Measurements from ENCODE around the gene FBLN2. TPM values are rescaled to one million over a fixed set of nuclear protein-coding genes. Genes with fewer than 3 reads are reported as not detected.

Gene FBLN2
- total and polyA plus RNA-seq, 2 of the 4 experiments (the other 2 are of a cell fraction): 11.8 to 60.8 TPM

DNA sequence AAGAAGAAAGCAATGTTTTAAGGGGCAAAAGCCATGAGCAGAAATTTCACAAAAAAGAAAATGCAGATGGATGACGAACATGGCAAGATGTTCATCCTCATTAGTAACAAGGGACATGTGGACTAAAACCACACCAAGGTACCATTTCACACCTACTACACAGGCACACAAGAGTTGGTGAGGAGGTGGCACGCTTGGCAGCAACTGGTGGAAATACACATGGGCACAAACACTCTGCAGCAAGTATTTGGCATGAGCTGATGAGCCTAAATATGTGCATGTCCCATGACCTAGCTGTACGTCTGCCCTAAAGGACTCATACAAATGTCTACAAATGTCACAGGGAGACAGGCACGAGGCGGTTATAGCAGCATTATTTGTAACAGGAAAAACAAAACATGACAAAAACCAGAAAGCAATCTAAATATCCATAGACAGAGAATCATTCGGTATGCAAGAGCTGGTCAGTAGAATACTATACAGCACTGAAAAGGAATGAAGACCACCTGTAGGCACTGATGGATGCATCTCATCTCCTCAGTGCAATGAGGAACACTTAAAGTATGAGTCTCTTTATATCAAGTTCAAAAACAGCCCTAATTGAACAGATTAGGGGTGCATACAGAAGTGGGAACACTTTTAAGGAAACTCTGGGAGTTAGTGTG is 11.5 kb upstream of the FBLN2 start:
- intact Hi-C loops (cut with micrococcal nuclease): no loop called here
- peak overlapping the region; percentile 96 for H4K91ac ChIP-seq (ENCODE audit: insufficient read depth, low read depth, low read length)
- peak overlapping the region; percentile 61 for H3K14ac ChIP-seq (replicated peaks; ENCODE audit: low read depth, low read length)
- H2AK5ac ChIP-seq (ENCODE audit: low read depth, low read length): peak overlapping the region; percentile 99
- ChIA-PET POLR2A (ENCODE audit: unreplicated experiment) (no interaction called here), CTCF (no interaction called here)
- TF ChIP-seq, protein P1, sequence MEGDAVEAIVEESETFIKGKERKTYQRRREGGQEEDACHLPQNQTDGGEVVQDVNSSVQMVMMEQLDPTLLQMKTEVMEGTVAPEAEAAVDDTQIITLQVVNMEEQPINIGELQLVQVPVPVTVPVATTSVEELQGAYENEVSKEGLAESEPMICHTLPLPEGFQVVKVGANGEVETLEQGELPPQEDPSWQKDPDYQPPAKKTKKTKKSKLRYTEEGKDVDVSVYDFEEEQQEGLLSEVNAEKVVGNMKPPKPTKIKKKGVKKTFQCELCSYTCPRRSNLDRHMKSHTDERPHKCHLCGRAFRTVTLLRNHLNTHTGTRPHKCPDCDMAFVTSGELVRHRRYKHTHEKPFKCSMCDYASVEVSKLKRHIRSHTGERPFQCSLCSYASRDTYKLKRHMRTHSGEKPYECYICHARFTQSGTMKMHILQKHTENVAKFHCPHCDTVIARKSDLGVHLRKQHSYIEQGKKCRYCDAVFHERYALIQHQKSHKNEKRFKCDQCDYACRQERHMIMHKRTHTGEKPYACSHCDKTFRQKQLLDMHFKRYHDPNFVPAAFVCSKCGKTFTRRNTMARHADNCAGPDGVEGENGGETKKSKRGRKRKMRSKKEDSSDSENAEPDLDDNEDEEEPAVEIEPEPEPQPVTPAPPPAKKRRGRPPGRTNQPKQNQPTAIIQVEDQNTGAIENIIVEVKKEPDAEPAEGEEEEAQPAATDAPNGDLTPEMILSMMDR (conservative IDR thresholded peaks at IDR 0.05; ENCODE audit: low read depth, low read length): no peak
- TF ChIP-seq, protein P2, sequence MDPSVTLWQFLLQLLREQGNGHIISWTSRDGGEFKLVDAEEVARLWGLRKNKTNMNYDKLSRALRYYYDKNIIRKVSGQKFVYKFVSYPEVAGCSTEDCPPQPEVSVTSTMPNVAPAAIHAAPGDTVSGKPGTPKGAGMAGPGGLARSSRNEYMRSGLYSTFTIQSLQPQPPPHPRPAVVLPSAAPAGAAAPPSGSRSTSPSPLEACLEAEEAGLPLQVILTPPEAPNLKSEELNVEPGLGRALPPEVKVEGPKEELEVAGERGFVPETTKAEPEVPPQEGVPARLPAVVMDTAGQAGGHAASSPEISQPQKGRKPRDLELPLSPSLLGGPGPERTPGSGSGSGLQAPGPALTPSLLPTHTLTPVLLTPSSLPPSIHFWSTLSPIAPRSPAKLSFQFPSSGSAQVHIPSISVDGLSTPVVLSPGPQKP (IDR thresholded peaks at IDR 0.05; ENCODE audit: borderline replicate concordance, low read depth, low read length): no peak
- H3K27me3 ChIP-seq (ENCODE audit: control insufficient read depth, insufficient read depth, low read length): no peaks in the 10 kb centered on the region
- peak overlapping the region; percentile 93 for H2BK20ac ChIP-seq (ENCODE audit: low read depth, low read length)
- in situ Hi-C loops (cut with MboI; ENCODE audit: low sequenced_read_pairs): no loop called here
- peak overlapping the region; percentile 95 for H3K4ac ChIP-seq (ENCODE audit: low read depth, low read length)
- H2BK15ac ChIP-seq (ENCODE audit: low read depth, low read length): peak overlapping the region; percentile 98; the same call in 2 of the 3 replicates
- no peak overlapping the region for H2AK9ac ChIP-seq (replicated peaks; ENCODE audit: low read depth, low read length, poor library complexity)
- H3K56ac ChIP-seq (ENCODE audit: extremely low read depth, insufficient read depth, low read length): no peak overlapping the region; the same call in 1 of the 2 replicates
- WGBS, 2 experiments (ENCODE audit: extremely low coverage in 2 of 2, insufficient read length in 1 of 2): no CpG with 5 or more reads among the region's 6 CpGs
- peak overlapping the region; percentile 77 for H3K23ac ChIP-seq (ENCODE audit: low read depth, low read length)
- H4K5ac ChIP-seq (ENCODE audit: low read depth, low read length): peak overlapping the region; percentile 34; the same call in 1 of the 2 replicates
- H3K4me3 ChIP-seq (ENCODE audit: insufficient read depth, low read depth, low read length): no peak overlapping the region
- H3K9me3 ChIP-seq (ENCODE audit: control insufficient read depth, insufficient read depth, low read length): 0 out of 2 replicates have a peak, but pooled peaks cover 3% of the 10 kb centered on the region
- no peak overlapping the region for H3K4me2 ChIP-seq (ENCODE audit: low read depth, low read length)
- peak overlapping the region; percentile 74 for H2AFZ ChIP-seq (replicated peaks; ENCODE audit: low read length, poor library complexity)
- ATAC-seq (ENCODE audit: low read depth) (no peak), DNase-seq (no peak)
- no peaks in the 10 kb centered on the region for H4K20me1 ChIP-seq (ENCODE audit: insufficient read depth, low read length)
- H3K79me1 ChIP-seq (ENCODE audit: low read depth in 1 of 2, low read length in 2 of 2): no peaks in the 10 kb centered on the region
- H3K18ac ChIP-seq (ENCODE audit: low read depth, low read length): peak overlapping the region; percentile 76; the same call in 1 of the 2 replicates
- H2BK120ac ChIP-seq (ENCODE audit: low read depth, low read length): peak overlapping the region; percentile 88
- peaks cover 17% of the 10 kb centered on the region for H3K9me1 ChIP-seq (ENCODE audit: insufficient read depth, low read length)
- H3K4me1 ChIP-seq (ENCODE audit: control insufficient read depth, insufficient read depth, low read length): peaks cover 26% of the 10 kb centered on the region
- H4K8ac ChIP-seq (ENCODE audit: low read depth in 2 of 2, low read length in 2 of 2): peak overlapping the region; percentile 69 to 73
- no TSS peak for BruUV-seq (replicated peaks)
- dilution Hi-C loops (cut with HindIII; ENCODE audit: low sequenced_read_pairs, unreplicated experiment): no loop called here
- H3K27ac ChIP-seq (ENCODE audit: insufficient read depth, low read length): peak overlapping the region; percentile 55; the same call in 1 of the 2 replicates
- H2BK5ac ChIP-seq (ENCODE audit: low read depth, low read length, poor library complexity, severe bottlenecking): peak overlapping the region; percentile 79
- no peaks in the 10 kb centered on the region for H3K36me3 ChIP-seq (ENCODE audit: control insufficient read depth, insufficient read depth, low read length)
- no peak overlapping the region for H3K9ac ChIP-seq (ENCODE audit: low read depth, low read length)

All from IMR-90 (cell line).